Fibroblast of lung (primary cell): ENCODE data around the gene PSMB2. TPM values are rescaled to one million over a fixed set of nuclear protein-coding genes. Genes with fewer than 3 reads are reported as not detected.

Source experiments
- DNase-seq, 2 donors: peaks; one replicate each; pipeline versions ENCODE4 v3.0.0 to v3.0.0-alpha.2; 2010; ENCODE audit warnings: low read depth in 2 of 2
- H2AFZ ChIP-seq: 2 replicates; pipeline ENCODE4 v1.5.1; 2012; ENCODE audit warnings: low read length, control low read depth, inconsistent platforms
- H3K27ac ChIP-seq: 2 replicates; pipeline ENCODE4 v1.5.1; 2011; ENCODE audit warnings: low read length, control low read depth; ENCODE audit not compliant: insufficient read depth
- H3K27me3 ChIP-seq: 2 replicates; pipeline ENCODE4 v1.5.1; 2011; ENCODE audit warnings: mild to moderate bottlenecking, low read length; ENCODE audit not compliant: control insufficient read depth, insufficient read depth
- H3K36me3 ChIP-seq: 2 replicates; pipeline ENCODE4 v1.5.1; 2011; ENCODE audit warnings: low read length; ENCODE audit not compliant: control insufficient read depth, insufficient read depth
- H3K4me1 ChIP-seq: 2 replicates; pipeline ENCODE4 v1.5.1; 2011; ENCODE audit warnings: low read length; ENCODE audit not compliant: control insufficient read depth, insufficient read depth; ENCODE audit errors: extremely low read depth
- H3K4me2 ChIP-seq: 2 replicates; pipeline ENCODE4 v1.5.1; 2011; ENCODE audit warnings: low read length, control low read depth; ENCODE audit not compliant: insufficient read depth; ENCODE audit errors: extremely low read depth
- H3K4me3 ChIP-seq, 4 experiments: fragments of 200-600 bp in 1 of 4; sonication (generic) in 1 of 4; replicated peaks in 1 of 4; 2 replicates each; pipeline ENCODE4 v1.5.1; 2011 to 2016; ENCODE audit warnings: low read length in 4 of 4, low read depth in 3 of 4, mild to moderate bottlenecking in 3 of 4, control low read depth in 2 of 4, inconsistent platforms in 1 of 4, mixed read lengths in 1 of 4; ENCODE audit not compliant: insufficient read depth in 1 of 4; ENCODE audit errors: control extremely low read depth in 1 of 4
- H3K79me2 ChIP-seq: 2 replicates; pipeline ENCODE4 v1.5.1; 2012; ENCODE audit warnings: mild to moderate bottlenecking, low read length, inconsistent platforms; ENCODE audit not compliant: control insufficient read depth, insufficient read depth
- H3K9ac ChIP-seq: 2 replicates; pipeline ENCODE4 v1.5.1; 2011; ENCODE audit warnings: mild to moderate bottlenecking, low read length, control low read depth; ENCODE audit not compliant: insufficient read depth
- H3K9me3 ChIP-seq: 2 replicates; pipeline ENCODE4 v1.5.1; 2012; ENCODE audit warnings: low read depth, low read length; ENCODE audit not compliant: control insufficient read depth, insufficient read depth
- H4K20me1 ChIP-seq: 2 replicates; pipeline ENCODE4 v1.5.1; 2011; ENCODE audit warnings: low read length; ENCODE audit not compliant: control insufficient read depth, insufficient read depth; ENCODE audit errors: extremely low read depth
- EZH2 ChIP-seq: IDR thresholded peaks from 2 replicates; pipeline ENCODE4 v1.5.1; 2012; ENCODE audit warnings: low read length, control low read depth, mild to moderate bottlenecking; ENCODE audit errors: missing control alignments
- polyA plus RNA-seq, 2 donors: library from polyadenylated mRNA; depleted of rRNA in 1 of 2; stranded (reverse) in 1 of 2; unstranded in 1 of 2; fragments of >200 nt; gene quantifications; 2 replicates each; pipeline ENCODE4 v1.2.1, GENCODE V29; 2011 to 2012; ENCODE audit warnings: missing spikeins in 1 of 2
- total RNA-seq: library from RNA; depleted of rRNA; stranded (reverse); fragments of >200 nt; gene quantifications from 2 replicates; pipeline ENCODE4 v1.2.1, GENCODE V29; 2014
- TF ChIP-seq, protein P1 (sequence below), 2 donors: IDR thresholded peaks in 1 of 2; conservative IDR thresholded peaks in 1 of 2; 1 replicate in 1 of 2; 2 replicates in 1 of 2; pipeline ENCODE4 v1.5.1; 2011 to 2012; ENCODE audit warnings: low read length in 2 of 2, control low read depth in 1 of 2, inconsistent platforms in 1 of 2, low read depth in 1 of 2, mild to moderate bottlenecking in 1 of 2

Gene PSMB2
- total and polyA plus RNA-seq, 2 donors (not counting 1 experiment from before 2014, with no cell fraction given), result 18.3 to 66.8 TPM

DNA sequence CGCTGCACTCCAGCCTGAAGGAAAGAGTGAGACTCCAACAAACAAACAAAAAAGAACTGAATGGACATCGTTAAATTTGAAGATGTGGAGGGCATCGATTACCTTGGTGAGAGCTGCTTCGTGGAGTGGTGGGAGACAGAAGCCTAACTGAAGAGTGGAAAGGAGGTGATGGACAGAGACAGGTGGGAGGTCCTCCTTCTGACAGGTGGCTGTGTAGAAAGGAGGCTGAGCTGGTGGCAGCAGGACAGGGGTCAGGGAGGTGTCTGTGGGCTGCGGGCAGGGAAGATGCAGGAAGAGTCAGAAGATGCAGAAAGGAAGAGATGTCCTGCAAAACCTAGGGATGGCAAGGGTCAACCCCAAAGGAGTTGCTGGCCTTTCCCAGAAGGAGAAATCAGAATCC is 46.8 kb upstream of the PSMB2 start:
- TF ChIP-seq, protein P1, sequence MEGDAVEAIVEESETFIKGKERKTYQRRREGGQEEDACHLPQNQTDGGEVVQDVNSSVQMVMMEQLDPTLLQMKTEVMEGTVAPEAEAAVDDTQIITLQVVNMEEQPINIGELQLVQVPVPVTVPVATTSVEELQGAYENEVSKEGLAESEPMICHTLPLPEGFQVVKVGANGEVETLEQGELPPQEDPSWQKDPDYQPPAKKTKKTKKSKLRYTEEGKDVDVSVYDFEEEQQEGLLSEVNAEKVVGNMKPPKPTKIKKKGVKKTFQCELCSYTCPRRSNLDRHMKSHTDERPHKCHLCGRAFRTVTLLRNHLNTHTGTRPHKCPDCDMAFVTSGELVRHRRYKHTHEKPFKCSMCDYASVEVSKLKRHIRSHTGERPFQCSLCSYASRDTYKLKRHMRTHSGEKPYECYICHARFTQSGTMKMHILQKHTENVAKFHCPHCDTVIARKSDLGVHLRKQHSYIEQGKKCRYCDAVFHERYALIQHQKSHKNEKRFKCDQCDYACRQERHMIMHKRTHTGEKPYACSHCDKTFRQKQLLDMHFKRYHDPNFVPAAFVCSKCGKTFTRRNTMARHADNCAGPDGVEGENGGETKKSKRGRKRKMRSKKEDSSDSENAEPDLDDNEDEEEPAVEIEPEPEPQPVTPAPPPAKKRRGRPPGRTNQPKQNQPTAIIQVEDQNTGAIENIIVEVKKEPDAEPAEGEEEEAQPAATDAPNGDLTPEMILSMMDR (conservative IDR thresholded peaks at IDR 0.05 in 1 of 2, IDR thresholded peaks at IDR 0.05 in 1 of 2; ENCODE audit: low read depth in 1 of 2, low read length in 2 of 2), result no peak
- no peak for TF ChIP-seq EZH2
- Histone ChIP-seq H3K79me2 (no peaks in the 10 kb centered on the region), H3K27ac (no peak overlapping the region), H3K4me2 (no peak overlapping the region), H4K20me1 (no peaks in the 10 kb centered on the region), H2AFZ (no peak overlapping the region), H3K36me3 (no peaks in the 10 kb centered on the region), H3K27me3 (peaks cover 16% of the 10 kb centered on the region), H3K9ac (no peak overlapping the region), H3K4me3 (no peak overlapping the region), H3K9me3 (no peaks in the 10 kb centered on the region), H3K4me1 (no peaks in the 10 kb centered on the region)
- DNase-seq, result no peak

DNA sequence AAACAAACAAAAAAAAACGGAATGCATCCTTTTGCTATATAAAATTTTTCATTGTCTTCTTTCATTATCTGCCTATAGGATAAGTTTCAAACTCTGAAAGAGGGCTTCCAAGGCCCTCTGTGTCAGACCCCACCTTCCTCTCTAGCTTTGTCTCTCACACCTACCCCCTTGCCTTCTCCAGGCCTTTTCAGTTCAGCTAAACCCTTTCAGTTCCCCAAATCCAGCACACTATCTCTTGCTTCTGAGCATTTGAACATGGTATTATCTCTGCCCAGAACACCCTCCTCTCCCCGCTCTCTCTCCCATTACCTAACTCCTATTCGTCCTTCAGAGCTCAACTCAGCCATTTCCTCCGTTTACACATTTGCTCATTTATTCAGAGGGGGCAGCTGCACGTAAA is 41.7 kb upstream of the PSMB2 start:
- Histone ChIP-seq H3K27me3 (peaks cover 27% of the 10 kb centered on the region), H3K9me3 (no peaks in the 10 kb centered on the region), H3K4me3 (no peak overlapping the region), H3K79me2 (no peaks in the 10 kb centered on the region), H3K4me2 (no peak overlapping the region), H3K4me1 (no peaks in the 10 kb centered on the region), H3K36me3 (no peaks in the 10 kb centered on the region), H3K9ac (no peak overlapping the region), H2AFZ (no peak overlapping the region), H3K27ac (no peak overlapping the region), H4K20me1 (no peaks in the 10 kb centered on the region)
- TF ChIP-seq, protein P1 (conservative IDR thresholded peaks at IDR 0.05 in 1 of 2, IDR thresholded peaks at IDR 0.05 in 1 of 2; ENCODE audit: low read depth in 1 of 2, low read length in 2 of 2), result no peak
- TF ChIP-seq EZH2, result no peak
- DNase-seq, result no peak

DNA sequence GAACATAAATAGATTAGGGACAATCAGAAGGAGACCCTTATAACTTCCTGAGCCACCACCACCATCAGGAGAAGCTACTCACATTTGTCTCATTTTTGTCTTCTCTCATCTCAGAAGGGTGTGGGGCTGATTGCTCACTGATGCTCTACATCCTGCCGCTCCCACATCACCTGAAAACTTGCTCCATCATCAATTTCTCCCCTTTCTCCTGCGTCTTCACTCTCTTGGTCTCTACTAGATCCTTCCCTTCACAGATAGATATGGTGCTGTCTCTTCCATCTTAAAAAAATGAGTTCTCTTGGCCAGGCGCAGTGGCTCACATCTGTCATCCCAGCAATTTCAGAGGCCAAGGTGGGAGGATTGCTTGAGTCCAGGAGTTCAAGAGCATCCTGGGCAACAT is 38.9 kb upstream of the PSMB2 start:
- Histone ChIP-seq H3K27ac (no peak overlapping the region), H3K4me2 (no peak overlapping the region), H3K4me3 (no peak overlapping the region), H3K36me3 (no peaks in the 10 kb centered on the region), H3K4me1 (no peaks in the 10 kb centered on the region), H3K79me2 (no peaks in the 10 kb centered on the region), H3K27me3 (peaks cover 23% of the 10 kb centered on the region), H3K9ac (no peak overlapping the region), H2AFZ (no peak overlapping the region), H4K20me1 (no peaks in the 10 kb centered on the region), H3K9me3 (no peaks in the 10 kb centered on the region)
- TF ChIP-seq EZH2, result no peak
- TF ChIP-seq, protein P1 (conservative IDR thresholded peaks at IDR 0.05 in 1 of 2, IDR thresholded peaks at IDR 0.05 in 1 of 2; ENCODE audit: low read depth in 1 of 2, low read length in 2 of 2), result no peak
- no peak for DNase-seq
